HepG2 (cell line): ENCODE data around the gene MRPL36. TPM values are rescaled to one million over a fixed set of nuclear protein-coding genes. Genes with fewer than 3 reads are reported as not detected.

Source experiments
- FOXK1 ChIP-seq: sonication (generic); formaldehyde crosslinking; IDR thresholded peaks from 2 replicates; pipeline ENCODE4 v1.4.0; 2020; ENCODE audit warnings: low read depth, missing genetic modification reagents, borderline replicate concordance
- GTF2F1 ChIP-seq: fragments of 150-350 bp; IDR thresholded peaks from 2 replicates; pipeline ENCODE4 v1.6.1; 2014; ENCODE audit warnings: low read length
- GZF1 ChIP-seq: sonication (generic); formaldehyde crosslinking; IDR thresholded peaks from 2 replicates; pipeline ENCODE4 v1.5.1; 2020; ENCODE audit warnings: mild to moderate bottlenecking, missing genetic modification reagents
- HCFC1 ChIP-seq: fragments of 150-350 bp; IDR thresholded peaks from 2 replicates; pipeline ENCODE4 v1.6.1; 2014; ENCODE audit warnings: low read depth, low read length
- IRF2 ChIP-seq: IDR thresholded peaks from 2 replicates; pipeline ENCODE4 v1.6.1; 2018; ENCODE audit warnings: missing genetic modification reagents, missing compliant biosample characterization
- ISL2 ChIP-seq: sonication (generic); formaldehyde crosslinking; IDR thresholded peaks from 2 replicates; pipeline ENCODE4 v1.5.0; 2020; ENCODE audit warnings: missing genetic modification reagents
- KLF6 ChIP-seq: IDR thresholded peaks from 2 replicates; pipeline ENCODE4 v1.8.0; 2016; ENCODE audit warnings: missing biosample characterization, missing genetic modification reagents
- MAZ ChIP-seq, 2 experiments: sonication (generic) in 1 of 2; formaldehyde crosslinking in 1 of 2; IDR thresholded peaks; 2 replicates each; pipeline versions ENCODE4 v1.5.0 to v1.6.1; 2012 to 2020; ENCODE audit warnings: low read depth in 2 of 2, mild to moderate bottlenecking in 2 of 2, borderline replicate concordance in 1 of 2, improper control_type of control experiment in 1 of 2, low read length in 1 of 2, missing genetic modification reagents in 1 of 2, moderate library complexity in 1 of 2
- NAIF1 ChIP-seq: sonication (generic); formaldehyde crosslinking; IDR thresholded peaks from 2 replicates; pipeline ENCODE4 v1.5.0; 2020; ENCODE audit warnings: mild to moderate bottlenecking, missing genetic modification reagents, borderline replicate concordance
- NFIB ChIP-seq: sonication (generic); formaldehyde crosslinking; IDR thresholded peaks from 2 replicates; pipeline ENCODE4 v1.9.0; 2021; ENCODE audit warnings: missing genetic modification reagents, mild to moderate bottlenecking, borderline replicate concordance
- POGZ ChIP-seq: sonication (generic); formaldehyde crosslinking; IDR thresholded peaks from 2 replicates; pipeline ENCODE4 v1.4.0; 2020; ENCODE audit warnings: mild to moderate bottlenecking, missing genetic modification reagents
- SIN3A ChIP-seq: IDR thresholded peaks from 2 replicates; pipeline ENCODE4 v1.6.1; 2011; ENCODE audit warnings: low read depth, mild to moderate bottlenecking, control low read depth, low read length, borderline replicate concordance
- SP4 ChIP-seq: sonication (generic); formaldehyde crosslinking; IDR thresholded peaks from 2 replicates; pipeline ENCODE4 v1.8.1; 2023; ENCODE audit warnings: mild to moderate bottlenecking, missing genetic modification reagents
- TARDBP ChIP-seq: sonication (generic); formaldehyde crosslinking; IDR thresholded peaks from 2 replicates; pipeline ENCODE4 v1.8.0; 2022; ENCODE audit warnings: mild to moderate bottlenecking, missing genetic modification reagents
- TCF12 ChIP-seq, 2 experiments: fragments of 450-650 bp in 1 of 2; sonication (generic) in 1 of 2; formaldehyde crosslinking in 1 of 2; IDR thresholded peaks; 2 replicates each; pipeline versions ENCODE4 v1.6.1 to v1.8.0; 2017 to 2022; ENCODE audit warnings: antibody characterized with exemption in 1 of 2, mild to moderate bottlenecking in 1 of 2, missing genetic modification reagents in 1 of 2, moderate library complexity in 1 of 2
- TRIM24 ChIP-seq: sonication (generic); formaldehyde crosslinking; IDR thresholded peaks from 2 replicates; pipeline ENCODE4 v1.8.0; 2022; ENCODE audit warnings: mild to moderate bottlenecking, missing genetic modification reagents
- U2AF2 ChIP-seq: fragments of 200-400 bp; formaldehyde crosslinking; IDR thresholded peaks from 2 replicates; pipeline ENCODE4 v1.6.1; 2017; ENCODE audit warnings: low read depth, mild to moderate bottlenecking, low read length
- ZBTB3 ChIP-seq: sonication (generic); formaldehyde crosslinking; IDR thresholded peaks from 2 replicates; pipeline ENCODE4 v1.4.0; 2020; ENCODE audit warnings: low read depth, mild to moderate bottlenecking, moderate library complexity, missing genetic modification reagents, borderline replicate concordance
- ZNF124 ChIP-seq: sonication (generic); formaldehyde crosslinking; IDR thresholded peaks from 2 replicates; pipeline ENCODE4 v1.4.0; 2020; ENCODE audit warnings: missing genetic modification reagents
- ZNF138 ChIP-seq: sonication (generic); formaldehyde crosslinking; IDR thresholded peaks from 2 replicates; pipeline ENCODE4 v1.5.0; 2020; ENCODE audit warnings: mild to moderate bottlenecking, low read depth, missing genetic modification reagents
- ZNF30 ChIP-seq: sonication (generic); formaldehyde crosslinking; IDR thresholded peaks from 2 replicates; pipeline ENCODE4 v1.5.0; 2020; ENCODE audit warnings: mild to moderate bottlenecking, missing genetic modification reagents
- ZNF326 ChIP-seq: sonication (generic); formaldehyde crosslinking; IDR thresholded peaks from 2 replicates; pipeline ENCODE4 v1.4.0; 2020; ENCODE audit warnings: missing genetic modification reagents, borderline replicate concordance
- polyA plus RNA-seq, 8 experiments: library from polyadenylated mRNA; depleted of rRNA in 3 of 8; stranded (reverse) in 7 of 8; unstranded in 1 of 8; fragments of >200 nt; fragmentation: Illumina TruSeq in 4 of 8; extraction: Trizol in 4 of 8; gene quantifications; 2 replicates each; pipeline versions ENCODE4 v1.2.1 to v1.2.3, GENCODE V29; 2011 to 2016; ENCODE audit warnings: low read depth in 4 of 8, missing spikeins in 1 of 8, mixed read lengths in 1 of 8; ENCODE audit not compliant: insufficient read depth in 1 of 8
- total RNA-seq, 5 experiments: library from RNA; depleted of rRNA; stranded (reverse); fragments of >200 nt; fragmentation: Illumina TruSeq; extraction: Trizol; gene quantifications; 2 replicates each; pipeline ENCODE4 v1.2.3, GENCODE V29; 2016; ENCODE audit warnings: low read depth in 1 of 5
- TF ChIP-seq, protein P1 (sequence below): IDR thresholded peaks from 2 replicates; pipeline ENCODE4 v1.6.1; 2012; ENCODE audit warnings: low read length, improper control_type of control experiment
- TF ChIP-seq, protein P2 (sequence below): sonication (generic); formaldehyde crosslinking; IDR thresholded peaks from 2 replicates; pipeline ENCODE4 v1.4.0; 2020; ENCODE audit warnings: missing genetic modification reagents
- TF ChIP-seq, protein P3 (sequence below): sonication (generic); formaldehyde crosslinking; IDR thresholded peaks from 2 replicates; pipeline ENCODE4 v1.5.1; 2020; ENCODE audit warnings: missing genetic modification reagents, mild to moderate bottlenecking, borderline replicate concordance

Gene MRPL36
- total and polyA plus RNA-seq, 2 of the 13 experiments (the other 11 are each of a cell fraction or from before 2014, with no cell fraction given) = 71.3 to 113 TPM

DNA sequence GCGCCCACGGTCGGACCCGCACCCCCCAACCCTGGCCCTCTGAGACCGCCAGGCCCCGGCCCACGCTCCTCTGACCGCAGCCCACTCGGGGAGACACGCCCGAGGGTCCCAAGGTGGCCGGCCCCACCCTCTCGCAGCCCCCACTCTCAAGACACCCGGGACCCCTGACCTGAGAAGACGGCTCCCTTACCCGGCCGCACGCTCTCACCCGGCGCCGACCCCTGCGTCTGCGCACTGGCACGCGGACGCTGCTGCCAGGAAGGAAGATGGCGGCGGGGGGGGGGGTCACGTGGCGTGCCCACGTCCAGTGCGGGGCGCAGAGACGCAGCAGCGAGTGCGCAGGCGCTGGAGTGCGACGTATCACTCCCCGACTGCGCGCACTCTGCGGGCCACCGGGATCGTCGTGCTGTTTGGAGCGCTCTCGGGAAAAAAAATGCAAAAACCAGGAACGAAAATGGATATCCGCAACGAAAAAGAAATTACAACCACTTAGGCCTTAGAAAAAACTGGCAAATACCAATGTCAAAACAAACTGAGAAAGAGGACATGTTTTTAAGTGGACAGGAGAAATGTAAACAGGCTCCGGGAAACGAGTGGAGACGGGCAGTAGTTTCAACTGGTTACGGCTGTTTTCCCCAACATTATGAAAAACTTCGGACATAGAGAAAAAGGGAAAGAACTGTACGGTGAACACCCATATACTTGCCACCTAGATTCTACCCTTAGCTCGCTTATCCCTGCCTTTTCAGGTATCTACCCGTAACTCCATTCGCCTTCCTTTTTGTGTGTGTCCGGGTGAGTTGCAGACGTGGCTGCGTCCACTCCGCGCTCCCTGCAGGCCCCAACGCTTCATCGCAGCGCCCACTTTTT is at the start of gene MRPL36 (continued):
- TF ChIP-seq, protein P1, sequence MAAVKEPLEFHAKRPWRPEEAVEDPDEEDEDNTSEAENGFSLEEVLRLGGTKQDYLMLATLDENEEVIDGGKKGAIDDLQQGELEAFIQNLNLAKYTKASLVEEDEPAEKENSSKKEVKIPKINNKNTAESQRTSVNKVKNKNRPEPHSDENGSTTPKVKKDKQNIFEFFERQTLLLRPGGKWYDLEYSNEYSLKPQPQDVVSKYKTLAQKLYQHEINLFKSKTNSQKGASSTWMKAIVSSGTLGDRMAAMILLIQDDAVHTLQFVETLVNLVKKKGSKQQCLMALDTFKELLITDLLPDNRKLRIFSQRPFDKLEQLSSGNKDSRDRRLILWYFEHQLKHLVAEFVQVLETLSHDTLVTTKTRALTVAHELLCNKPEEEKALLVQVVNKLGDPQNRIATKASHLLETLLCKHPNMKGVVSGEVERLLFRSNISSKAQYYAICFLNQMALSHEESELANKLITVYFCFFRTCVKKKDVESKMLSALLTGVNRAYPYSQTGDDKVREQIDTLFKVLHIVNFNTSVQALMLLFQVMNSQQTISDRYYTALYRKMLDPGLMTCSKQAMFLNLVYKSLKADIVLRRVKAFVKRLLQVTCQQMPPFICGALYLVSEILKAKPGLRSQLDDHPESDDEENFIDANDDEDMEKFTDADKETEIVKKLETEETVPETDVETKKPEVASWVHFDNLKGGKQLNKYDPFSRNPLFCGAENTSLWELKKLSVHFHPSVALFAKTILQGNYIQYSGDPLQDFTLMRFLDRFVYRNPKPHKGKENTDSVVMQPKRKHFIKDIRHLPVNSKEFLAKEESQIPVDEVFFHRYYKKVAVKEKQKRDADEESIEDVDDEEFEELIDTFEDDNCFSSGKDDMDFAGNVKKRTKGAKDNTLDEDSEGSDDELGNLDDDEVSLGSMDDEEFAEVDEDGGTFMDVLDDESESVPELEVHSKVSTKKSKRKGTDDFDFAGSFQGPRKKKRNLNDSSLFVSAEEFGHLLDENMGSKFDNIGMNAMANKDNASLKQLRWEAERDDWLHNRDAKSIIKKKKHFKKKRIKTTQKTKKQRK = no peak
- TF ChIP-seq ISL2 (CRISPR knock-in tag) (peak; percentile 14; the same call in 1 of the 2 replicates), MAZ (IDR thresholded peaks at IDR 0.05; ENCODE audit: borderline replicate concordance, low read depth, low read length) (peak; percentile 68; the same call in 1 of the 2 replicates), MAZ (CRISPR knock-in tag; IDR thresholded peaks at IDR 0.05; ENCODE audit: low read depth) (no peak), FOXK1 (peak; percentile 77; the same call in 1 of the 2 replicates), IRF2 (CRISPR knock-in tag) (peak; percentile 82; the same call in 1 of the 2 replicates), POGZ (CRISPR knock-in tag) (peak; percentile 69), ZNF326 (CRISPR knock-in tag) (no peak), U2AF2 (0 out of 2 replicates have a peak, but pooled peaks have one; percentile 48), ZBTB3 (CRISPR knock-in tag) (no peak), NAIF1 (CRISPR knock-in tag) (peak; percentile 73; the same call in 1 of the 2 replicates), GTF2F1 (no peak), TRIM24 (CRISPR knock-in tag) (no peak), ZNF30 (CRISPR knock-in tag) (0 out of 2 replicates have a peak, but pooled peaks have one; percentile 32), TARDBP (CRISPR knock-in tag) (peak; percentile 64), KLF6 (CRISPR knock-in tag) (peak; percentile 76; the same call in 1 of the 2 replicates), SP4 (0 out of 2 replicates have a peak, but pooled peaks have one; percentile 32), GZF1 (CRISPR knock-in tag) (no peak; the same call in 1 of the 2 replicates), ZNF138 (CRISPR knock-in tag) (no peak), TCF12 (IDR thresholded peaks at IDR 0.05) (no peak), TCF12 (CRISPR knock-in tag; IDR thresholded peaks at IDR 0.05) (no peak), HCFC1 (peak; percentile 75), SIN3A (peak; percentile 76; the same call in 1 of the 2 replicates), ZNF124 (CRISPR knock-in tag) (0 out of 2 replicates have a peak, but pooled peaks have one; percentile 41), NFIB (CRISPR knock-in tag) (no peak)
- TF ChIP-seq, protein P2, sequence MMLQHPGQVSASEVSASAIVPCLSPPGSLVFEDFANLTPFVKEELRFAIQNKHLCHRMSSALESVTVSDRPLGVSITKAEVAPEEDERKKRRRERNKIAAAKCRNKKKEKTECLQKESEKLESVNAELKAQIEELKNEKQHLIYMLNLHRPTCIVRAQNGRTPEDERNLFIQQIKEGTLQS = 0 out of 2 replicates have a peak, but pooled peaks have one; percentile 11
- TF ChIP-seq, protein P3, sequence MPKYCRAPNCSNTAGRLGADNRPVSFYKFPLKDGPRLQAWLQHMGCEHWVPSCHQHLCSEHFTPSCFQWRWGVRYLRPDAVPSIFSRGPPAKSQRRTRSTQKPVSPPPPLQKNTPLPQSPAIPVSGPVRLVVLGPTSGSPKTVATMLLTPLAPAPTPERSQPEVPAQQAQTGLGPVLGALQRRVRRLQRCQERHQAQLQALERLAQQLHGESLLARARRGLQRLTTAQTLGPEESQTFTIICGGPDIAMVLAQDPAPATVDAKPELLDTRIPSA (CRISPR knock-in tag) = no peak
